HG02610 (cell line): Measurements from ENCODE around the gene SIPA1.

Experiments used
- ATAC-seq: cut with Tn5 transposase; IDR thresholded peaks from one replicate; pipeline ENCODE4 v1.9.1; 2021; ENCODE audit warnings: mild to moderate bottlenecking, moderate library complexity; ENCODE audit not compliant: unreplicated experiment

The SIPA1 gene

DNA sequence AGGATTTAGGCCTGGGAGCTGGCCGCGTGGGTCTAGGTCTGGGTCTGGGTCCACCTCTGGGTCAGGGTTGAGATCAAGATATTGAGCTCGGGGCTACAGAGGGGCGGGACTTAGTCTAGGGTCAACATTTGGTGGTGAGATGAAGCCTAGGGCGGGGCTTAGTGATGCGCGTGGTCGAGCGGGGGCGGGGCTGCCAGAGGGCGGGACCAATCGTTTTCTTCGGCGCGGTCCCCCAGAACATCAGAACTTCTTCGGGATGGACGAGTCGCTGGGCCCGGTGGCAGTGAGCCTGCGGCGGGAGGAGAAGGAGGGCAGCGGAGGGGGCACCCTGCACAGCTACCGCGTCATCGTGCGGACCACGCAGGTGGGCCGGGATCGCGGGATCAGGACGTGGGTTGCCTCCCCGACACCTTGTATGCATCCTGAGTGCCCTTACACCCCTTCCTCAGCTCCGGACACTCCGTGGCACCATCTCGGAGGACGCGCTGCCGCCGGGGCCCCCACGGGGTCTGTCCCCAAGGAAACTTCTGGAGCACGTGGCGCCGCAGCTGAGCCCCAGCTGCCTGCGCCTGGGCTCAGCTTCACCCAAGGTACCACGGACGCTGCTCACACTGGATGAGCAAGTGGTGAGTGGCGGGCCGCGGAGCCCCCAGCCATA is 4.2 kb downstream of the SIPA1 start:
- no peak for ATAC-seq

DNA sequence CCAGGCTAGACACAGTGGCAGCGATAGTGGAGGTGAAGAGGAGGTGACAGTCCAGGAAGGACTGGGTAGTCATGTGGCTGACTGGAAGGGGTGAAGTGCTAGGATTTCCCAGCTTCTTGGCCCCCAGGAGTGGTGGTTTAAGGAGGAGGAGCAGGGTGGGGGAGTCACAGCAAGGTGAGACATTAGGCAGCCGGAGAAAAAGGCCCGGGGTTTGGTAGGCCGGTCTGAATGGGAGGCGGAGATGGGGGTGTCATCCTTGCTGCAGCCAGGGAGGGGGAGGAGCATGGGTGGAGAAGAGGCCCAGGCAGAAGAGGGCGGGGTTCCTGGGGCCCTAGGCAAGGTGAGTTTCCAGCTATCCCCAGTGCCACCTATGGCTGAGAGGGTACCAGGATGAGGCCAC is 6.1 kb downstream of the SIPA1 start:
- no peak for ATAC-seq

DNA sequence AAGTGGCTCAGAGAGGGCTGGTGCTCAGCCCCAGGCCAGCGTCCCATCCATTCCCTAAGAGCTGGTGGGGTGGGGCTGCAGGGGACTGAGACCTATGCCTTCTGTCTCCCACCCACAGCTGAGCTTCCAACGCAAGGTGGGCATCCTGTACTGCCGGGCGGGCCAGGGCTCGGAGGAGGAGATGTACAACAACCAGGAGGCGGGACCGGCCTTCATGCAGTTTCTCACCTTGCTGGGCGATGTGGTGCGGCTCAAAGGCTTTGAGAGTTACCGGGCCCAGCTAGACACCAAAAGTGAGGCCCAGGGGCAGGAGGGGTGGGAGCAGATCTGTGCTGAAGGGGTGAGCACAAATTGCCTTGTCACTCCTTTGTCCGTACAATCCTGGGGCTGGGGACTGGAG is 6.9 kb downstream of the SIPA1 start:
- no peak for ATAC-seq

DNA sequence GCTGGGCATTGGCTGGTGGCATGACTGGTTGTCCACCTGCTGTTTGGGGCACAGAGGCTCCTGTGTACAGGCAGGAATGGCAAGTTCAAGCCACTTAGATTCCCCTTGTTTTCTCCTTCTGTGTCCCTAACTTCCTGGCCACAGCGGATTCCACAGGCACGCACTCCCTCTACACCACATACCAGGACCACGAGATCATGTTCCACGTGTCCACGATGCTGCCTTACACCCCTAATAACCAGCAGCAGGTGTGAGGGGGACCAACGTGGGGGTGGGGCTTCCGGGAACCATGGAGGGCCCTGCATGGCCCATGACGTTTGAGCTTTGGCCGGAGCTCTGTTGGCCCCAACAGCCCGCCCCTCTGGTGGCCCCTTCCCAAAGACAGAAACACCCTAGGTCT is 7.8 kb downstream of the SIPA1 start:
- ATAC-seq = no peak

DNA sequence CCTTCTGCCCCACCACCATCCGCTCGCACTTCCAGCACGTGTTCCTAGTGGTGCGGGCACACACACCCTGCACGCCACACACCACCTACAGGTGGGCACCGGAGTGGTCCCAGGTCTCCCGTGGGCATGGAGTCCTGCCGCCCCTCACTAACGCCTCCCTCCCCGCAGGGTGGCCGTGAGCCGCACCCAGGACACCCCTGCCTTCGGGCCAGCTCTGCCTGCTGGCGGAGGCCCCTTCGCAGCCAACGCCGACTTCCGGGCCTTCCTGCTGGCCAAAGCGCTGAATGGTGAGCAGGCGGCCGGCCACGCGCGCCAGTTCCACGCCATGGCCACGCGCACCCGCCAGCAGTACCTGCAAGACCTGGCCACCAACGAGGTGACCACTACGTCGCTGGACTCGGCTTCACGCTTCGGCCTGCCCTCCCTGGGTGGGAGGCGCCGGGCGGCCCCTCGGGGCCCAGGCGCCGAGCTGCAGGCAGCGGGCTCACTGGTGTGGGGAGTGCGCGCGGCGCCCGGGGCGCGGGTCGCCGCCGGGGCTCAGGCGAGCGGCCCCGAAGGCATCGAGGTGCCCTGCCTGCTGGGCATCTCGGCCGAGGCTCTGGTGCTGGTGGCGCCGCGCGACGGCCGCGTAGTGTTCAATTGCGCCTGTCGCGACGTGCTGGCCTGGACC is 8.5 kb downstream of the SIPA1 start:
- no peak for ATAC-seq

DNA sequence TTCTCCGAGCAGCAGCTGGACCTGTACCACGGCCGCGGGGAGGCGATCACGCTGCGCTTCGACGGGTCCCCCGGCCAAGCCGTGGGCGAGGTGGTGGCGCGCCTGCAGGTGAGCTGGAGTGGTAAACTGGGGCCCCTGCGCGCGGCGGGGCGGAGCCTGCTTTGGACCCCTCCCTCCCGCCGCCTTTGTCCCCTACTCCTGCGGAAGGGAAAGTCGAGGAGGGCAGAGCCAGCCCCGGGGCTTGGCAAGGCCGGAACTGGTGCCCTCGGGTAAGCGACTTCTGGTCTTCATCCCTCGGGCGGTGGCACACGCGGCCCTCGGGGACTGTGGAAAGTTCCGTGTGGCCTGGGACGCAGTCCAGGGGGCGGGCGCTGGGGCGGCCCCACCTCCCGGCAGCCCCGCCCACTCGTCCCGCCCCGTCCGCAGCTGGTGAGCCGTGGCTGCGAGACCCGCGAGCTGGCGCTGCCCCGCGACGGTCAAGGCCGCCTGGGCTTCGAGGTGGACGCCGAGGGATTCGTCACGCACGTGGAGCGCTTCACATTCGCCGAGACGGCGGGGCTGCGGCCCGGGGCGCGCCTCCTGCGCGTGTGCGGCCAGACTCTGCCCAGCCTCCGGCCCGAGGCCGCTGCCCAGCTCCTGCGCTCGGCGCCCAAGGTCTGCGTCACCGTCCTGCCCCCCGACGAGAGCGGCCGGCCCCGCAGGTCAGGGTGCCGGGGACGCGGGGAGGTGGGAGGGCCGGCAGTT is 9.2 kb downstream of the SIPA1 start:
- no peak for ATAC-seq

DNA sequence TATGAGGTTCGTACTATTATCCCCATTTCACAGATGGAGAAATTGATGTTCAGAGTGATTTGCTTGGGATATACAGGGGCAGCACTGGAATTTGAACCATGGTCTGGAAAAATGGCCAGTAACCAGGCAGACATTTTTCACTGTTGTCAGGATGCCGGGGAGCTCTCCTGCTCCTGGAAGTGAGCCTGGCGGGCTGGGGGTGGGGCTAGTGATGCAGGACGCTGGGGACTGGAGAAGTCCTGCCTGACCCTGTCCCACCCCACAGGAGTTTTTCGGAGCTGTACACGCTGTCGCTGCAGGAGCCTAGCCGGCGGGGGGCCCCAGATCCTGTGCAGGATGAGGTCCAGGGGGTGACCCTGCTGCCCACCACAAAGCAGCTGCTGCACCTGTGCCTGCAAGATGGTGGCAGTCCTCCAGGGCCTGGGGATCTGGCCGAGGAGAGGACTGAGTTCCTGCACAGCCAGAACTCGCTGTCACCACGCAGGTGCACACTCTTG is 11.1 kb downstream of the SIPA1 start:
- ATAC-seq = no peak

DNA sequence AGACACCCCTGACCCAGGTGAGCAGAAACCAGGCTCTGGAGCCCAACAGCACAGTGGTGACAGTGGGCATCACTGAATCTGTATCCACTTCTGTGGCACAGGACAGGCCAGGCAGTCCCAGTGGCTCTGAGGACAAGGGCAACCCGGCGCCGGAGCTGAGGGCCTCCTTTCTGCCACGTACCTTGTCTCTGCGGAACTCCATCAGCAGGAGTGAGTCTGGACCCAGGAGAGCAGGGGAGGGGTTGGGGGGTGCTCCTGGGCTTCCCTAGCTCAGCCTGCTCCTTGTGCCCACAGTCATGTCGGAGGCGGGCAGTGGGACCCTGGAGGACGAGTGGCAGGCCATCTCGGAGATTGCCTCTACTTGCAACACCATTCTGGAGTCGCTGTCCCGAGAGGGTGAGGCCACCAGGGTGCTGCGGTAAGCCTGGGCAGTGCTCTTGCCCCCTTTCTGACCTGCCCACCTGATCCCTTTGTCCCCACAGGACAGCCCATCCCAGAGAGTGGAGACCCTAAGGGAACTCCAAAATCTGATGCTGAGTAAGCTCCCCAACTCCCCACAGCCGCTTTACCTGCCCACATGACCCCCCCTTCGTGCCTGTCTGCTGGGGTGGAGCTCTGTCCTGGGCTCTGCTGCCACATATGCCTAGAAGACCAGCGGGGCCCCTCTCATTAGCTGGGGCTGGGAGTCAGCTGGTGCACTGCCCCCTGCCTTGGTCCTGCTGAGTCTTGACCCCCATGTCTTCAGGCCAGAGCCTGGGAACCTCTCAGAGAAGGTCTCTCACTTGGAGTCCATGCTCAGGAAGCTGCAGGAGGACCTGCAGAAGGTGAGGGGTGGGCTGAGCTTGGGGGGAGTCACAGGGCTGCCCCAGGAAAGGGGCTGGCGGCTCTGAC is 12.0 kb downstream of the SIPA1 start:
- ATAC-seq = no peak

DNA sequence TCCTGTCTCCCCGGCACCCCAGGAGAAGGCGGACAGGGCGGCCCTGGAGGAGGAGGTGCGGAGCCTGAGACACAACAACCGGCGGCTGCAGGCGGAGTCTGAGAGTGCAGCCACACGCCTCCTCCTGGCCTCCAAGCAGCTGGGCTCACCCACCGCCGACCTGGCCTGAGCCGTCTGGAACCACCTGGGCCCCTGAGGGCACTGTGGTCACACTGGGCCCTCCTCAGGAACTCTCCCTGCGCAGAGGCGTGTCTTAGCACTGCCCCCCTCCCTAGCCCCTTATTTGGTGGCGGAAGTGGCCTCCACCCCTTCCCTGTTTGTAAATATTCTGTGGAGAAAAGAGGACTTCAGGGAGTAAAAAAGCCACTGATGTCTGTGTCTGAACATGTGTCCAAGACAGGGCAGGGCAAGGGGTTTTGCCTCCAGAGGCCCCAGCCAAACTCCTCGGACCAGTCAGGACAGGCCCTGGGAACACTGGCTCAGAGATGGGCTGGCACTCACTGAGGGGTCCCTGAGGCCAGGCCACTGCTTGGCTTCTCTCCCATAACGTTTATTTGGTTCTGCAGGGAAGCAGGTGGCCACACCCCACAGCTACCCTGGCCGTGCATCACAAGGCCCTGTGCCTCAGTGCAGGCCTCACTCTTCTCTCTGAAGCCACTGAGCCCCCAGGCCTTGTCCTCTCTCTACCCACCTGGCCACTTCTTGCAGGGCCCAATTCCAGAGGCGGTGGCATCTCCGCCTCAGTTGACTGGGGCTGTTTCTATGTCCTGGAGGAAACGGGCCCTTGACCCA is 12.8 kb downstream of the SIPA1 start:
- ATAC-seq = no peak

DNA sequence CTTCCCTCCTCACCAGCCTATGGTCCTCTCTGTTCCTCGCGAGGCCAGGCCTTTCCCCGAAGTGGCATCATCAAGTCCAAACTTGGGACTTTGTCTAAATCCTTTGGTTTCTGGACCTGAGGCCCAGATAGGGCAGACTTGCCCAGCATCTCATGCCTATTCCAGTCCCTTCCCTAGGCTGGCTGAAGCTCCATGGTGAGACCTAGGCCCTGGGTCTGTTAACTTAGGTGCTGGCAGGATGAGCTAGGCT is 13.4 kb downstream of the SIPA1 start:
- ATAC-seq = no peak

DNA sequence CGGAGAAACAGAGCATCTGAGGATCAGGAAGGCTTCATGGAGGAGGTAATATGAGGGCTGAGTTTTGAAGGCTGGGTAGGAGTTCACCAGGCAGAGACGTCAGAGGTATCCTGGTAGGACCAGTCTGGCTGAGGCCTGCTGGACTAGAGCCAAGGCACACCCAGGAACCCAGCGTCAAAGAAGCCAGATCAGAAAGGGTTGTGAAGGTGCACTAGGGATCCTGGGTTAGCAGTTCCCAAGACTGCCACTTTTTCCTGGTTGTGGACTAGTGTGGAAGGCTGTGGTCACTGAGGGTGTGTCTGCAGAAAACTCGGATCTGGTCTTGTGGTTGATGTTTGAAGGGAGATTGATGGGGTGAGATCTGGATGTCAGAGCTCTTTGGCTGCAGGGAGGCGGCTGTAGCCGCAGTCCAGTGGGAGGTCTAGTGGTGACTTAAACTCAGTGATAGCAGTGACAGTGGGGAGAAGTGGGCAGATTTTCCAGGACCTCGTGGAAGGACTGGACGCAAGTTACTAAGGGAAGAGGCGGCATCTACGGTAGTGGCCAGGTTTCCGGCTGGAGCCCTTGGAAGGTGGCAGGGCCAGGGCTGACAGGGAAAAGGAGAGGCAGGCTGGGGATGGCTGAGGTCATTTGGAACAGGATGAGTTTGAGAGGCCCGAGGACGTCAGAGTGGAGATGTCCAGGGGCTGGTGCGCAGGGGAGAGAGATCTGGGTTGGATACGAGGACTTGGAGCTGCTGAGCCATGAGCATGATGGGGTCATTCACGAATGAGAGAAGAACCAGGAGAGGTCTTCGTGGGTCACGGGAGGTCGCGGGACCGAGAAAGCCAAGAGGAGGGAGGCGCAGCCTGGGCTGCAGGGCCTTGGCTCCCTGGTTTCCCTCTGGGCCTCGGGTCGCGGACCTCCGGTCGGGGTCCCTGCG is 13.9 kb downstream of the SIPA1 start:
- no peak for ATAC-seq

DNA sequence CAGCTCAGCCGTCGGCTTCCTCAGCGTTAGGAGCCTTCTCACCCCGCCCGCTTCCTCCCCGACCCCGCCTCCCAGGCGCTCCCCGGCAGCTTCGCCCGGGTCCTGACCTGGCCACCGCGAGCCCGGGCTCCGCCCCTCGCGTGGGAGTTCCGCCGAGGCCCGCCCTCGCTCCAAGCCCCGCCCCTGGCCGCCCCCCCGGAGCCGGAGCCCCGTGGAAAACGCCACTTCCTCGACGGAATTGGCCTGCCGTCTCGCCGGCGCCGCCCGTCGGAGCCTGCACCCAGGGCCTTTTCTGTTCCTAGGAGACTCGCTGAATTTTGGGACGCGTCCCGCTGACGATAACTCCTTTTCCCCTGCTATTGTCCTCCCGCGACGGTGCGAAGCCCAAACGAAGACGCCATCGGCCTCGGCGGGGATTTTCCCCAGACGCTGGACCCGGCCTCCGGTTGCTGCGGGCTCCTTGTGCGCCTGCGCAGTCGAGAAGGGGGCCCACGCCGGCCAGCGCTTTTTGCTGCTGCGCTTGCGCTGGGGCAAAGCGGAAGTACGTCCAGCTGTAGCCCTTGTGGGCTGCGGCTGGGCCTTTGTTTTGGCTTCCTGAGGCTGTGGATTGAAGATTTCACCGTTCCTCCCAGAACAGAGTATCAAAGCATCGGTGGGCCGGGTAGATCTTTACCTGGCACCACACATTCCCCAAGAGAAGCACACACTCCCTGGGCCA is 14.8 kb downstream of the SIPA1 start:
- ATAC-seq = peak; percentile 62

DNA sequence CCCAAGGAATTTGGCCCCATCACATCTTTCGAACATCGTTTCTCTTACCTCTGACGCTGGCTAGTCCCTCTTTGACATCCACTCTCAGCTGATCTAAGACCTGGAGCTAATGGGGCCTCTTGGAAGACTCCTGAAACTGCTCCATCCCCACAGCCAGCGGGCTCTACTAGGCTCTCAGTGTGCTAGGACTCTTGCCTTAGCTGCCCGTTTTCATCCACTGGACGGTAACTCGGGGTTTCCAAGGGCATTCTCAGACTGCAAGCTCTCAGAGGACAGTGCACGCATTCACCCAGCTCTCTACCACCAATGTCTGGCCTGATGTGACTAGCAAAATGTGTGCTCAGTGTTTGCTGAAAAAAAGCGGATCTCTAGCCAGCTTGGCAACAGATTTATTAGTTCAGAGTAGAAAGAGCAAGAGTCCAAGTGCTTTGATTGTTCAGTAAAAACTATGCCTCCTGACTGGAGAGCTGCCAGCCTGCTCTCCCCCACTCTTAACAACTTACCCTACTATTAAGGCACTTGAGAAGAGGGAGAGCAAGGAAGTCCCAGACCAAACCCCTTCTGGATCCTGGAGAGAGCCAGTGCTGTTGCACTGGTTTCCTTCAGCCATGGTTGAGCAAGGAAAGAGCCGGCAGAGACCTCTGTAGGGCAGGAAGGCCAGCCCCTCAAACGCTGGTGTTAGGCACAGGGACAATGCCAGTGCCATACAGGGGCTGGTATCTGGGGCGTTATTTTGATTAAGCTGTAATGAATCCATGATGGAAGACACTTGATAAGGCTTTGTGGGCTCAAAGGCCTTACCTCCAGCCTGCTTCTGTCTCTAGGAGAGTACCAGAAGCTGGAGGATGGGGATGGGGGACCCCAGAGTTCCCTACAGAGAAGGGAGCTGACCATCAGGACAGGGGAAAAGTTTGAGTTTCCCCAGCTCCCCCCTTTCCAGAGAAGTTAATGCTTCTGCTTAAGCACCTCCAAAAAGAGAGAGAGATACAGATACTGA is 15.6 kb downstream of the SIPA1 start:
- no peak for ATAC-seq

DNA sequence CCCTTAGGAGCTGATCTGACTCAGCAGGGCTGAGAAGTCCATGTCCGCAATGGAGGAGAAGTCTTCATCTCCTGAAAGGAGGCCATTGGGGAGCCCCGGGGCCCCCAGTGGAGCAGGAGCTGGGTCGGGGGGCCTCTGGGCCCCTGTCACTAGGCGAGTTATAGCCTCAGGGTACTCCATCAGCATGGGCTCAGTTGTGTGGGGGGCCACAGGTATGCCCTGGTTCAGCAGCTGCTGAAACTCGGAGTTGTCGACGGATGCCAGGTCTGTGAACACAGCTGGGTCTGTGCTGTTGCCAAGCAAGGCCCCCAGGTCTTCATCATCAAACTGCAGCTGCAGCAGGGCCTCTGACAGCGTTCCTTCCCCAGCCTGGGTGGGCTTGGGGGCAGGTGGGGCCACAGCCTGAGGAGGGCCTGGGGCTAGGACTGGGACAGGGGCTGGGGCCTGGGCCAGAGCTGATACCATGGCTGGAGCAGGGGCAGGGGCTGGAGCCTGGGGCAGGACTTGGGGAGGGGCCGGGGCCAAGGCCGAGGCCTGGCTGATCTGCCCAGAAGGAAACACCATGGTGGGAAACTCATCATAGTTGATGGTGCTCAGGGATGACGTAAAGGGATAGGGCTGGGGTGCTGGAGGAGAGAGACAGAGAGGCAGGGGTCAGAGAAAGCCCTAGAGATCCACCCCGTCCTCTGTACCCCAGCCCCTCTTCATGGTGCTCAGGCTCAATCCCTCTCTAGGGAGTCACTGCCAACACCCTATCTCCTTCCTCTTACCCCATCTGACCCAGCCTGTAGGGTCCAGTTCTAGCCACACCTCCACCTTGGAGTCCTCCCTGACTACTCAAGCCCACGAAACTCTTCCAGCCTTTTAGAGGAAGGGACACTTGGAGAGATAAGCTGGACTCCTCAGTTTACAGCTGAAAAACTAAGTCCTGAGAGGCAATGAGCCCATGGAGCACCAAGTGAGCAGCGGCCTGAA is 16.8 kb downstream of the SIPA1 start:
- no peak for ATAC-seq

DNA sequence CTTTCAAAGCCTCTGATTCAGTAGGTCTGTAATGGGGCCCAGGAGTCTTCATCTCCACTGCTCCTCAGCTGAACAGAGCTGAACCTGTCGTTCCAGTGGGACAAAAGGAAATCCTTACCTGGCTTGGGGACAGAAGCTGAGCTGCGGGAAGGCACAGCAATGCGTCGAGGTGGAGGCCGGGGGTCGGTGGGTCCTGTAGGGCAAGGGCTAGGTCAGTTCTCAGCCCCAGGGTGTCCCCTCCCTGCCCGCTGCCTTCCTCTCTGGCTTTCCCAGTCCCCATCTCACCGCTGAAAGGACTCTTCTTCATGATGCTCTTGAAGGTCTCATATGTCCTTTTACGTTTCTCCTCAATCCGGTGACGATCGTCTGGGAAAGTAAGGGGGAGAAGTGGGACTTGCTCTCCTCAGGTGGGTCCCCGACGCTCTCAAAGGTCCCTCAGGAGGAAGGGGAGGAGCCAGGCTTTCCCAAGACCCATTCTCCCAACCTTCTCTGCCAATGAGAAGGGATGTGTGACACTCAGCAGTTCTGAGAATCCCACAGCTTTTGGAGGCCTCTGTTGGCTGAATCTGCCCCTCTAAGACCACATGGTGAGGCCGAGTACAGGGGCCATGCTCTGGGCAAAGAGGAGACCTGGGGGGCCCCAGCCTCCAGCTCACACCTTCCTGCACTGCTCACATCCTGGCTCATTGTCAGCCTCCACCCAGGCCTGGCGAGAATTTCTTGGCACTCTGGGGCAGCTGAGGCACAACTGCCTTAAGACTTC is 17.9 kb downstream of the SIPA1 start:
- no peak for ATAC-seq

DNA sequence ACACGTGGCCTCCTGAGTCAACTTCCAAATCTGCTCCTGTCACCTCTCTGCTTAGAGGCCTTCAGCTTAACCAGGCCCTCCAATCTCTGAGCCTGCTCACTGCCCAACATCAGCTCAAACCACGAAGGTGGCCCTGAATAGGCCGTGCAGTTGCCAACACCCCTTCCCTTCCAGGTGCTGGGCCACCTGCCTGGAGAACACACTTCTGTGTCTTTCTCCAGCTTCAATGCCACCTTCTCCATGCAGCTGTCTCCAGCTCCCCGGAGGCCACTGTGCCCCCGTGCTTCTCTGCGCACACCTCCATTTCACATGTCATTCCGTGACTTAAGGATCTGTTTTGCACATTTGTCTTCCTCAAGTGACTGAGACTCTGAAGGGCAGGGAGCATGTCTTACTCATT is 19.5 kb downstream of the SIPA1 start:
- ATAC-seq = no peak
